Endothelial cell of umbilical vein (primary cell): ENCODE results near the gene ABCB9. TPM values are rescaled to one million over a fixed set of nuclear protein-coding genes. Genes with fewer than 3 reads are reported as not detected.

Experiments used
- BruUV-seq: library from RNA; stranded (reverse); fragments of 400-500 nt; replicated peaks from 2 replicates; lab custom pipeline; 2021; lab: Mats Ljungman, UMichigan
- CTCF ChIA-PET: fragments of 300-600, 350-600 bp; sonication (Branson Sonifier 250); formaldehyde crosslinking; loops from one replicate; lab custom pipeline; 2021; ENCODE audit warnings: antibody characterized with exemption, inconsistent platforms; lab: Charles Lee
- POLR2A ChIA-PET: fragments of 300-600, 350-600 bp; sonication (Branson Sonifier 250); formaldehyde crosslinking; loops from one replicate; lab custom pipeline; 2021; ENCODE audit warnings: antibody characterized with exemption, inconsistent platforms; lab: Charles Lee
- DNase-seq: peaks from one replicate; pipeline ENCODE4 v3.0.0-alpha.2; 2011; ENCODE audit warnings: low read depth, low spot score
- FAIRE-seq: peaks from 2 replicates; lab custom pipeline; 2011; peaks lifted over from hg19 to GRCh38; lab: Jason Lieb, UNC
- H2AFZ ChIP-seq: 2 replicates; pipeline ENCODE4 v1.6.0; 2012; ENCODE audit warnings: low read depth, low read length, control low read depth, inconsistent platforms
- H3K27ac ChIP-seq: 2 replicates; pipeline ENCODE4 v1.5.1; 2011; ENCODE audit warnings: low read depth, mild to moderate bottlenecking, control low read depth, low read length, moderate library complexity; ENCODE audit not compliant: insufficient read depth
- H3K27me3 ChIP-seq, 2 experiments: 2 replicates each; pipeline versions ENCODE4 v1.6.0 to v1.6.1; 2011; ENCODE audit warnings: low read length in 2 of 2, mixed read lengths in 1 of 2; ENCODE audit not compliant: control insufficient read depth in 2 of 2, insufficient read depth in 2 of 2
- H3K36me3 ChIP-seq, 2 experiments: 2 replicates in 1 of 2; 3 replicates in 1 of 2; pipeline ENCODE4 v1.5.1; 2011; ENCODE audit warnings: low read length in 2 of 2, mild to moderate bottlenecking in 1 of 2, moderate library complexity in 1 of 2; ENCODE audit not compliant: control insufficient read depth in 2 of 2, insufficient read depth in 2 of 2; ENCODE audit errors: extremely low read depth in 1 of 2
- H3K4me1 ChIP-seq: 3 replicates; pipeline ENCODE4 v1.5.1; 2011; ENCODE audit warnings: mild to moderate bottlenecking, low read length; ENCODE audit not compliant: control insufficient read depth, insufficient read depth; ENCODE audit errors: extremely low read depth
- H3K4me2 ChIP-seq: 2 replicates; pipeline ENCODE4 v1.6.1; 2011; ENCODE audit warnings: low read length, control low read depth, mixed read lengths; ENCODE audit not compliant: insufficient read depth
- H3K4me3 ChIP-seq, 3 experiments: fragments of 200-600 bp in 1 of 3; sonication (generic), shearing (Covaris generic) in 1 of 3; replicated peaks in 1 of 3; 2 replicates each; pipeline ENCODE4 v1.5.1; 2011 to 2016; ENCODE audit warnings: control low read depth in 3 of 3, low read length in 3 of 3, mild to moderate bottlenecking in 2 of 3, inconsistent platforms in 1 of 3, low read depth in 1 of 3, moderate library complexity in 1 of 3; ENCODE audit not compliant: insufficient read depth in 1 of 3
- H3K79me2 ChIP-seq: 2 replicates; pipeline ENCODE4 v1.6.0; 2012; ENCODE audit warnings: low read length, inconsistent platforms; ENCODE audit not compliant: control insufficient read depth, insufficient read depth
- H3K9ac ChIP-seq: replicated peaks from 2 replicates; pipeline ENCODE3; 2011; ENCODE audit warnings: low read length, control low read depth; ENCODE audit not compliant: insufficient read depth; ENCODE audit errors: extremely low read depth
- H3K9me1 ChIP-seq: replicated peaks from 3 replicates; pipeline ENCODE4 v1.6.0; 2011; ENCODE audit warnings: mild to moderate bottlenecking, low read length; ENCODE audit not compliant: control insufficient read depth, insufficient read depth; ENCODE audit errors: extremely low read depth
- H3K9me3 ChIP-seq: replicated peaks from 2 replicates; pipeline ENCODE4 v1.5.1; 2012; ENCODE audit warnings: low read length, inconsistent platforms; ENCODE audit not compliant: control insufficient read depth, insufficient read depth
- H4K20me1 ChIP-seq: replicated peaks from 2 replicates; pipeline ENCODE3; 2011; ENCODE audit warnings: mild to moderate bottlenecking, low read length; ENCODE audit not compliant: control insufficient read depth, insufficient read depth; ENCODE audit errors: extremely low read depth
- EZH2 ChIP-seq: IDR thresholded peaks from 2 replicates; pipeline ENCODE4 v1.6.1; 2012; ENCODE audit warnings: borderline replicate concordance, low read depth, mild to moderate bottlenecking, moderate library complexity, low read length, inconsistent platforms; ENCODE audit not compliant: severe bottlenecking
- FOS ChIP-seq: IDR thresholded peaks from 2 replicates; pipeline ENCODE4 v1.6.1; 2011; ENCODE audit warnings: mild to moderate bottlenecking, low read length, moderate library complexity, borderline replicate concordance; ENCODE audit not compliant: insufficient read depth
- GATA2 ChIP-seq: IDR thresholded peaks from 2 replicates; pipeline ENCODE4 v1.7.0; 2011; ENCODE audit warnings: low read depth, mild to moderate bottlenecking, moderate library complexity, mixed read lengths, low read length; ENCODE audit not compliant: insufficient read length, insufficient read depth
- JUN ChIP-seq: IDR thresholded peaks from 2 replicates; pipeline ENCODE4 v1.6.1; 2011; ENCODE audit warnings: borderline replicate concordance, low read depth; ENCODE audit not compliant: insufficient read length, insufficient read depth
- MYC ChIP-seq: IDR thresholded peaks from one replicate; pipeline ENCODE4 v1.6.1; 2011; ENCODE audit warnings: mild to moderate bottlenecking, low read depth, low read length
- POLR2A ChIP-seq: IDR thresholded peaks from 2 replicates; pipeline ENCODE4 v1.6.1; 2012; ENCODE audit warnings: low read depth, mild to moderate bottlenecking, control low read depth, low read length
- POLR2AphosphoS5 ChIP-seq: IDR thresholded peaks from 2 replicates; pipeline ENCODE4 v1.6.1; 2012; ENCODE audit warnings: low read depth, mild to moderate bottlenecking, control low read depth, low read length, moderate library complexity; ENCODE audit not compliant: insufficient read depth
- dilution Hi-C: fragments of 300-500 bp; cut with MboI; formaldehyde crosslinking; loops from one replicate; pipeline ENCODE4 v1.15.0; 2019; ENCODE audit warnings: low sequenced_read_pairs; ENCODE audit not compliant: extremely low pct_ligation_motif_present
- intact Hi-C: fragments of 100-400 bp; cut with micrococcal nuclease; formaldehyde crosslinking; loops from one replicate; pipeline ENCODE4 v1.10.0; 2022
- polyA plus RNA-seq, 4 experiments: library from polyadenylated mRNA; depleted of rRNA in 3 of 4; stranded (reverse) in 3 of 4; unstranded in 1 of 4; fragments of >200 nt; gene quantifications; 2 replicates each; pipeline versions ENCODE4 v1.2.1 to v1.2.3, GENCODE V29; 2011 to 2012; ENCODE audit warnings: missing spikeins in 1 of 4
- total RNA-seq: library from RNA; stranded (reverse); gene quantifications from 2 replicates; pipeline ENCODE4 v1.2.3, GENCODE V29; 2021
- TF ChIP-seq, protein P1 (sequence below), 2 donors: IDR thresholded peaks; 1 replicate in 1 of 2; 2 replicates in 1 of 2; pipeline ENCODE4 v1.5.1; 2011; ENCODE audit warnings: low read length in 2 of 2, mild to moderate bottlenecking in 2 of 2, moderate library complexity in 2 of 2, control low read depth in 1 of 2, inconsistent platforms in 1 of 2, low read depth in 1 of 2; ENCODE audit not compliant: insufficient read depth in 1 of 2; ENCODE audit errors: extremely low read depth in 1 of 2
- TF ChIP-seq, protein P2 (sequence below): IDR thresholded peaks from 2 replicates; pipeline ENCODE4 v1.6.1; 2011; ENCODE audit not compliant: insufficient read depth, insufficient read length

Gene ABCB9
- total and polyA plus RNA-seq, 2 donors (not counting 3 experiments of a cell fraction or from before 2014, with no cell fraction given) = 11.7 to 16.9 TPM

DNA sequence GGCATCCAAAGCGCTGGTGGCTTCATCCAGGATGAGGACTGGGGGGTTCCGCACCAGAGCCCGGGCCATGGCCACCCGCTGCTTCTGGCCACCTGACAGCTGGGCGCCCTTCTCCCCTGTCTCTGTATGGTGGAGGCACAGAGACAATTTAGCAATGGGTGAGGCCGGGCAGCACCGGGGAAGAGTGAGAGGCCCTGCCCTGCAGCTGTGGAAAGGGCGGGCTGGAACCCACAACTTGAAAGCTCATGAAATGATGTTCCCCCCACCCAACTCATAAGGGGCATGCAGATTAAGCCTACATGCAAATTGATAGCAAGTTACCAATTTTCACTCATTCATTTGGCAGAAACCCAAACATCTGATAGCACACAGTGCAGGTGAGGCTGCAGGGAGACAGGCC is 34.1 kb downstream of the ABCB9 start:
- Histone ChIP-seq H3K27me3 (no peaks in the 10 kb centered on the region), H3K9ac (no peak overlapping the region), H3K4me3 (no peak overlapping the region), H3K27ac (no peak overlapping the region), H3K79me2 (no peaks in the 10 kb centered on the region), H3K36me3 (no peaks in the 10 kb centered on the region), H3K4me2 (no peak overlapping the region), H3K9me1 (no peaks in the 10 kb centered on the region), H3K9me3 (no peaks in the 10 kb centered on the region), H2AFZ (no peak overlapping the region), H3K4me1 (no peaks in the 10 kb centered on the region), H4K20me1 (no peaks in the 10 kb centered on the region)
- ChIA-PET CTCF (no interaction called here), POLR2A (no interaction called here)
- FAIRE-seq = no peak
- no peak for TF ChIP-seq JUN
- TF ChIP-seq POLR2A = no peak
- TF ChIP-seq, protein P1, sequence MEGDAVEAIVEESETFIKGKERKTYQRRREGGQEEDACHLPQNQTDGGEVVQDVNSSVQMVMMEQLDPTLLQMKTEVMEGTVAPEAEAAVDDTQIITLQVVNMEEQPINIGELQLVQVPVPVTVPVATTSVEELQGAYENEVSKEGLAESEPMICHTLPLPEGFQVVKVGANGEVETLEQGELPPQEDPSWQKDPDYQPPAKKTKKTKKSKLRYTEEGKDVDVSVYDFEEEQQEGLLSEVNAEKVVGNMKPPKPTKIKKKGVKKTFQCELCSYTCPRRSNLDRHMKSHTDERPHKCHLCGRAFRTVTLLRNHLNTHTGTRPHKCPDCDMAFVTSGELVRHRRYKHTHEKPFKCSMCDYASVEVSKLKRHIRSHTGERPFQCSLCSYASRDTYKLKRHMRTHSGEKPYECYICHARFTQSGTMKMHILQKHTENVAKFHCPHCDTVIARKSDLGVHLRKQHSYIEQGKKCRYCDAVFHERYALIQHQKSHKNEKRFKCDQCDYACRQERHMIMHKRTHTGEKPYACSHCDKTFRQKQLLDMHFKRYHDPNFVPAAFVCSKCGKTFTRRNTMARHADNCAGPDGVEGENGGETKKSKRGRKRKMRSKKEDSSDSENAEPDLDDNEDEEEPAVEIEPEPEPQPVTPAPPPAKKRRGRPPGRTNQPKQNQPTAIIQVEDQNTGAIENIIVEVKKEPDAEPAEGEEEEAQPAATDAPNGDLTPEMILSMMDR (IDR thresholded peaks at IDR 0.05; ENCODE audit: extremely low read depth in 1 of 2, insufficient read depth in 1 of 2, low read depth in 1 of 2, low read length in 2 of 2) = no peak
- no peak for DNase-seq
- BruUV-seq = no TSS peak
- intact Hi-C loops = no loop called here
- dilution Hi-C loops = no loop called here

DNA sequence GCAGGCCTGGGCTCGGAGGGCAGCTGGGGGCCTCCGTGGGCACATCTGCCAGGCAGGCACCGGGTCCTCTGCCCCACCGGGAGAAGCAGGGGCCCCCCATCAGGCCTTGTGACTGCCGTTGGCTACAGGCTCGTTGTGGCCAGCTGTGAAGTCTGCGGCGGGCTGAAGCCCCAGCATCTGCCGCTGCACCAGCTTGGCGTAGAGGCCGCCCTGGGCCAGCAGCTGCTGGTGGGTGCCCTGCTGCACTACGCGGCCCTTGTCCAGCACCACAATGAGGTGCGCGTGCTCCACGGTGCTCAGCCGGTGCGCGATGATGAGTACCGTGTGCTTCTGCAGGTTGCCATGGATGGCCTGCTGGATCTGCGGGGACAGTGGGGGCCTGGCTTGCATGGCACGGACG is 36.5 kb downstream of the ABCB9 start:
- Histone ChIP-seq H3K36me3 (no peaks in the 10 kb centered on the region), H2AFZ (no peak overlapping the region), H3K27ac (no peak overlapping the region), H3K9me1 (no peaks in the 10 kb centered on the region), H3K4me3 (no peak overlapping the region), H4K20me1 (no peaks in the 10 kb centered on the region), H3K9me3 (no peaks in the 10 kb centered on the region), H3K27me3 (no peaks in the 10 kb centered on the region), H3K9ac (no peak overlapping the region), H3K79me2 (no peaks in the 10 kb centered on the region), H3K4me2 (no peak overlapping the region), H3K4me1 (no peaks in the 10 kb centered on the region)
- POLR2A ChIA-PET = no interaction called here
- intact Hi-C loops (no loop called here), dilution Hi-C loops (no loop called here)
- no TSS peak for BruUV-seq
- TF ChIP-seq FOS (no peak), MYC (no peak), POLR2A (no peak), EZH2 (no peak), GATA2 (no peak), JUN (no peak), POLR2AphosphoS5 (no peak)
- TF ChIP-seq, protein P1 (IDR thresholded peaks at IDR 0.05; ENCODE audit: extremely low read depth in 1 of 2, insufficient read depth in 1 of 2, low read depth in 1 of 2, low read length in 2 of 2) = no peak
- TF ChIP-seq, protein P2, sequence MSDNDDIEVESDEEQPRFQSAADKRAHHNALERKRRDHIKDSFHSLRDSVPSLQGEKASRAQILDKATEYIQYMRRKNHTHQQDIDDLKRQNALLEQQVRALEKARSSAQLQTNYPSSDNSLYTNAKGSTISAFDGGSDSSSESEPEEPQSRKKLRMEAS = no peak
- DNase-seq (no peak), FAIRE-seq (no peak)
- CTCF ChIA-PET = interaction anchor here (1.1 kb wide), 1 partner anchor 32 kb away, joined by 3 read pairs; no protein-coding TSS in a partner anchor
